ENCODE results near the gene KIAA0513.

Gene KIAA0513

GRCh38 chr16:85088570-85089199 lies 61.1 kb downstream of the KIAA0513 start:
- DNase-seq (ENCODE audit: low read depth in 3 of 3): no peak

- DNase-seq (ENCODE audit: low read depth in 3 of 3): no peak
Measured at GRCh38 chr16:85089525-85089924, 61.9 kb downstream of the KIAA0513 start.

- DNase-seq (ENCODE audit: low read depth in 3 of 3): no peak
Measured at GRCh38 chr16:85090181-85090580, 62.6 kb downstream of the KIAA0513 start.

GRCh38 chr16:85090873-85091521 lies 63.4 kb downstream of the KIAA0513 start:
- no peak for DNase-seq (ENCODE audit: low read depth in 3 of 3)

DNA sequence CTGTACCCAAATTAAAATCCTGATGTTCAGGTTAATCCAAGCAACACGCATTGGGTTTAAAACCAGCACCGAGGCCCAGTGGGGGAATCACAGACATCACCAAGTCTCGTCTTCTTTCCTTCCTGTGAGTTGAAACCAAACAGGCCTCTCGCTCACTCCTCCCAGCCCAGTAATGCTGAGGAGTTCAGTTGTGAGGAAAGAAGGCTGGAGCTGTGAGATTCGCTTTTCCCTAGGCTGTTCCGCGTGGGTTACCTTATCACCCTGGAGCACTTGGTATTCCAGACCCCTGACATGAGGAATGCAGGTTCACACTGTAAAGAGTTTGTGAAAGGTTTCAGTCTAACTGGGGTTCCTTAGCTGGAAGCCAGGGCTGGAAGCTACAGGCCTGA lies 63.9 kb downstream of the KIAA0513 start:
- DNase-seq (ENCODE audit: low read depth in 3 of 3): no peak

DNA sequence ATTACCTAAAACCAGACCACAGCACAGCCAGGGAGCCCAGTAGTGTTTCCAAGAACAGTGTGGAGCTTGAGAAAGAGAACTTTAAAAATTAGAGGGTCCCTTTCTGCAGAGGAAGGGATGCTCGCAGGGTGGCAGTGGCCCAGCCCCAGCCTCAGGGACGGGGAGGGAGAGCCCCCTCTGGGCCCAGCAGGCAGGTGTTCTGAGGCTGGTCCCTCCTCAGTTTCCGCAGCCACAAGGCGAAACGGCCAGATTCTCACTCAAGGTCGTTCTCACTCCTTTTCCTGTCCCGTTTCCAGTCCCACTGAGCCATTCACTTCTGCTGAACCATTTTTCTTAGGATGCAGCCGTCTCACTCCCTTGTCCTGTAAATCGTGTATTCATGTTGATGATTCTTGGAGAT lies 64.7 kb downstream of the KIAA0513 start:
- DNase-seq (ENCODE audit: low read depth in 3 of 3): no peak

GRCh38 chr16:85092851-85093250 lies 65.3 kb downstream of the KIAA0513 start:
- DNase-seq (ENCODE audit: low read depth in 3 of 3): no peak

DNA sequence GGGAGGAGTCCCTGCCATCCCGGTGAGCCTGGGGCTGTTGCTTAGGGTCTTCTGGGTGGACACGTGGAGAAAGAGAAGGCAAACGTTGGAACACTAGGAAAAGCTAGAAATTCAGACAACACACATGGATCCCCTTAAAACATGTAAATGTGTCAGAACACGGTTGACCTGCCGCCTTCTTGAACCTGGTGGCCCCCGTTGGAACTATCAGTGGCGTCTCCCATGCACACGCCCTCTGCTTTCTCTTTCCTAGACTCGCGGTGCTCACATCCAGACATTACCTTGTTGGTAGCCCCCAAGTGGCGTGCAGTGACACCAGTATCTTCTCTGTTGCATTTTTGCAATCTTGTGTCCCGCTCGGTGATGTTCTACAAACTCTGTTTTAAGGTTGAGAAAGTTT lies 66.1 kb downstream of the KIAA0513 start:
- no peak for DNase-seq (ENCODE audit: low read depth in 3 of 3)

GRCh38 chr16:85094176-85094805 lies 66.7 kb downstream of the KIAA0513 start:
- DNase-seq (ENCODE audit: low read depth in 3 of 3): no peak

DNA sequence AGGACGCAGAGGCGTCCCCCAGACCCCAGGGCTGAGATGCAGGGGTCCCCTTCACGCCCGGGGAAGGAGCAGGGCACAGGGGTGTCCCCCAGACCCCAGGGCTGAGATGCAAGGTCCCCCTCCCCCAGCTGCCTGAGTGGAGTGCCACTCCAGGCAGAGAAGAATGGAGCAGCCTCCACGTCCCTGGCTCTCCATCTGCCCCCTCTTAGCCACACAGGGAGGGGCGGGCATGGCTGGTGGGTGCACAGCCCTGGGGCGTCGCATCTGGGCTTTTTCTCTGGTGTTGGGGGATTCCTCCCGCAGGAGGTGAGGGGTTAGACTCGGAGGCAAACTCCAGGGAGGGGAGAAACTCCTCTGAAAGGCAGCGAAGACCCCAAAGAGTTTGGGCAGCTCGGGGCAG lies 67.2 kb downstream of the KIAA0513 start:
- no peak for DNase-seq (ENCODE audit: low read depth in 3 of 3)

GRCh38 chr16:85096921-85097320 lies 69.3 kb downstream of the KIAA0513 start:
- no peak for DNase-seq (ENCODE audit: low read depth in 3 of 3)

GRCh38 chr16:85098565-85098964 lies 71.0 kb downstream of the KIAA0513 start:
- DNase-seq (ENCODE audit: low read depth in 3 of 3): no peak

- DNase-seq (ENCODE audit: low read depth in 3 of 3): no peak
Measured at GRCh38 chr16:85100265-85100664, 72.7 kb downstream of the KIAA0513 start.

DNA sequence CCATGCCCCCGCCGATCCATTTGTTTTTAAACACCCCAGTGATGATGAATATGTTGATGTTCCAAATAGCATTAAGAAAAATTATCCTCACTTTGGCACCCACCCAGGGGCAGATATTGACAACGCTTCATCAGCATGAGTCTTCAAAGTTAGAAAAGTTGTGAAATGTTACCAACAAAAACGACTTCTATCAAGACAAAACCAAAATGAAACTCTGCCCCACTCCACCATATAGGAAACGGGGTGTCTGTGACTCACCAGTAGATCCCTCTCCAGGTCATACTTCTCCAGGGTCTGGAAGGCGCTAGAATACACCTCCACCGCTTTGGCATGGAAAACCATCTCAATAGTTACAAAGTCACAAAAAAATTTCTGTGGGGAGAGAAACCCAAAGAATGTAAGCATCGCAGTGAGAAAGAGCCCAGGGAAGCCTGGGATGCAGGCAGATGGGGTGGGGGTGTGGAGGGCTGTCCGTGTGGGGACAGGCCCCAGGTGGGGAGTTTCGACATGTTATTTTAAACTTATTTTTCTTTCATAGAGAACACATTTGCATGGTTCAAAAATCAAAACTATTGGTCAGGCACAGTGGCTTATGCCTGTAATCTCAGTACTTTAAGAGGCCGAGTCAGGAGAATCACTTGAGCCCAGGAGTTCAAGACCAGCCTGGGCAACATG lies 74.5 kb downstream of the KIAA0513 start:
- DNase-seq (ENCODE audit: low read depth in 3 of 3): no peak

- no peak for DNase-seq (ENCODE audit: low read depth in 3 of 3)
Measured at GRCh38 chr16:85103114-85104079, 75.8 kb downstream of the KIAA0513 start.

- DNase-seq (ENCODE audit: low read depth in 3 of 3): no peak
Measured at GRCh38 chr16:85104147-85104546, 76.6 kb downstream of the KIAA0513 start.

DNA sequence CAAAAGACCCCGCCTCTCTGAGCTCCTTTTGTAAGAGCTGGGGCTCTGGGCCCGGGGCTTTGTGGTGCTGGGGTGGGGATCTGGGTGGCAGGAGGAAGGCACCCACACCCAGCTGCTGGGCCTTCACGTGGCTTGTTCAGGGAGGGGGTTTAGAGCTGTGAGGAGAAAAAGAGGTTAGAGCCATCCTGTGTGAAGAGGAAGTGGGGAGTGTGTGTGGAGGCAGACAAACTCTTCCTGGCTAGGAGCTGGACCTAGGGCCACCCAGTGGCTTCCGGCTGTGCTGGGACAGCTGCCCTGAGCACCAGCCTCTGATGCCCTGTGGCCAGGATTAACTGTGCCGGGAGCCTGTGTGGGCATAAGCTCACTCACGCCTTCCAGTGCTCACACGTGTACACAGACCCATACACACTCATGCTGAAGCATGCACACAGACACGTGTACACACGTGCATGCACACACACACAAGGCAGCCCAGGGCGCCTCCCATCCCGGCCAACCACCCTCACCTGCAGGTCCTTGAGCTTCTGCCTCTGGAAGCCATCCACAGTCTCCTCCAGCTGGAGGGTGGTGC lies 77.3 kb downstream of the KIAA0513 start:
- no peak for DNase-seq (ENCODE audit: low read depth in 3 of 3)

DNA sequence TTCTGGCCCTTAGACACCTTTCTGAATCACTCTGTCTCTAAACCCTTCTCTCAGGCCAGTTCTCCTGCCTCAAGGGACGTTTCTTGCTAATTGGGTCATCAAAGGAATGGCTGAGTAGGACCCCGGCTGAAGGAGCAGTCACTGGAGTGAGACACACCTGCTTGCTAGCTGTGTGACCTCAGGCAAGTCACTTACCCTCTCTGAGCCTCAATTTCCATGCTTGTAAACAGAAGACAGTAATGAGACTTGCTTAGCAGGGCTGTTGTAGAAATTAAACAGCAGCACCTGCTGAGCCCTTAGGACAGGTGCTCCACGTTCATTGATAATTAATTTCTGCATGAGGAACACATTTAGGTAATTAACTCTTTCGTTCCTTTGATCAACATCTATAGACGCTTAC lies 77.9 kb downstream of the KIAA0513 start:
- DNase-seq (ENCODE audit: low read depth in 3 of 3): no peak

GRCh38 chr16:85107083-85107482 lies 79.5 kb downstream of the KIAA0513 start:
- DNase-seq (ENCODE audit: low read depth in 3 of 3): no peak

- DNase-seq (ENCODE audit: low read depth in 3 of 3): no peak
Measured at GRCh38 chr16:85107532-85107931, 79.9 kb downstream of the KIAA0513 start.

DNA sequence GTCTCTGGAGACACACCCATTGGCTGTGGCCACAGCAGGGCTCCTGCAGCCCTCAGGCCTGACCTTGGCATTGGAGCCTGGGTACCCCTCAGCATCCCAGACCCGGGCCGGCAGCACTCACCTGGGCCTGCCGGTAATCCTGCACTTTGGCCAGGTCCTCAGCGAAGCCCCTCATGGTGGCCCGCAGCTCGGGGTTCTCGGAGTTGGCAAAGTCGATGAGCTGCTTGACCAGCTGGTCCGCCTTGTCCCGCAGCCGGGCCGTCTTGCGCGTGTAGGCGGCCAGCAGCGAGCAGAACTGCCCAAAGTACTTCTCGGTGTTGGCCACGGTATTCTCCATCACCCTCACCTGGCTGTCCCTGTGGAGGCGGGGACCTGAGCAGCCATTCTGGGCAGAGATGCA lies 82.5 kb downstream of the KIAA0513 start:
- DNase-seq (ENCODE audit: low read depth in 3 of 3): no peak

Data from stimulated activated CD4-positive, alpha-beta T cell treated with anti-CD3 and anti-CD28 coated beads, TNF-alpha, amount 100 ng/mL, for 24 hours (primary cell).